Measurements from ENCODE around the gene PLA2G7. TPM values are rescaled to one million over a fixed set of nuclear protein-coding genes. Genes with fewer than 3 reads are reported as not detected.

PLA2G7 gene
- total and polyA plus RNA-seq, 9 donors, result 0.18 to 15.1 (median 1.6) TPM

GRCh38 chr6:46760925-46761324, 25.8 kb upstream of the PLA2G7 start:
- intact Hi-C loops (cut with DNase I), result no loop called here
- peaks cover 19% of the 10 kb centered on the region for H3K4me1 ChIP-seq (ENCODE audit: insufficient read depth)
- DNase-seq, result no peak
- no peaks in the 10 kb centered on the region for H3K27me3 ChIP-seq
- H3K27ac ChIP-seq, result no peak overlapping the region
- TF ChIP-seq EP300 (IDR thresholded peaks at IDR 0.05) (no peak), POLR2A (IDR thresholded peaks at IDR 0.05) (no peak)
- TF ChIP-seq, protein P1, sequence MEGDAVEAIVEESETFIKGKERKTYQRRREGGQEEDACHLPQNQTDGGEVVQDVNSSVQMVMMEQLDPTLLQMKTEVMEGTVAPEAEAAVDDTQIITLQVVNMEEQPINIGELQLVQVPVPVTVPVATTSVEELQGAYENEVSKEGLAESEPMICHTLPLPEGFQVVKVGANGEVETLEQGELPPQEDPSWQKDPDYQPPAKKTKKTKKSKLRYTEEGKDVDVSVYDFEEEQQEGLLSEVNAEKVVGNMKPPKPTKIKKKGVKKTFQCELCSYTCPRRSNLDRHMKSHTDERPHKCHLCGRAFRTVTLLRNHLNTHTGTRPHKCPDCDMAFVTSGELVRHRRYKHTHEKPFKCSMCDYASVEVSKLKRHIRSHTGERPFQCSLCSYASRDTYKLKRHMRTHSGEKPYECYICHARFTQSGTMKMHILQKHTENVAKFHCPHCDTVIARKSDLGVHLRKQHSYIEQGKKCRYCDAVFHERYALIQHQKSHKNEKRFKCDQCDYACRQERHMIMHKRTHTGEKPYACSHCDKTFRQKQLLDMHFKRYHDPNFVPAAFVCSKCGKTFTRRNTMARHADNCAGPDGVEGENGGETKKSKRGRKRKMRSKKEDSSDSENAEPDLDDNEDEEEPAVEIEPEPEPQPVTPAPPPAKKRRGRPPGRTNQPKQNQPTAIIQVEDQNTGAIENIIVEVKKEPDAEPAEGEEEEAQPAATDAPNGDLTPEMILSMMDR (IDR thresholded peaks at IDR 0.05), result no peak
- no peaks in the 10 kb centered on the region for H3K36me3 ChIP-seq
- 69 to 81% (median 77%) methylated on average over 3 of the region's 3 CpGs for WGBS, 3 donors
- H3K9me3 ChIP-seq, result no peaks in the 10 kb centered on the region
- no peak overlapping the region for H3K4me3 ChIP-seq

- Histone ChIP-seq H3K27me3 (no peaks in the 10 kb centered on the region), H3K27ac (no peak overlapping the region), H3K9me3 (no peaks in the 10 kb centered on the region), H3K36me3 (no peaks in the 10 kb centered on the region), H3K4me1 (ENCODE audit: insufficient read depth) (peaks cover 13% of the 10 kb centered on the region), H3K4me3 (no peak overlapping the region)
- TF ChIP-seq, protein P1 (IDR thresholded peaks at IDR 0.05), result no peak
- TF ChIP-seq EP300 (IDR thresholded peaks at IDR 0.05), result no peak
- TF ChIP-seq POLR2A (IDR thresholded peaks at IDR 0.05), result no peak
- WGBS, 3 donors, result 91 to 96% (median 94%) methylated on average over 4 of the region's 4 CpGs
- DNase-seq, result no peak
- intact Hi-C loops (cut with DNase I), result no loop called here
These were observed 24.0 kb upstream of the PLA2G7 start for GRCh38 chr6:46758960-46759753.

DNA sequence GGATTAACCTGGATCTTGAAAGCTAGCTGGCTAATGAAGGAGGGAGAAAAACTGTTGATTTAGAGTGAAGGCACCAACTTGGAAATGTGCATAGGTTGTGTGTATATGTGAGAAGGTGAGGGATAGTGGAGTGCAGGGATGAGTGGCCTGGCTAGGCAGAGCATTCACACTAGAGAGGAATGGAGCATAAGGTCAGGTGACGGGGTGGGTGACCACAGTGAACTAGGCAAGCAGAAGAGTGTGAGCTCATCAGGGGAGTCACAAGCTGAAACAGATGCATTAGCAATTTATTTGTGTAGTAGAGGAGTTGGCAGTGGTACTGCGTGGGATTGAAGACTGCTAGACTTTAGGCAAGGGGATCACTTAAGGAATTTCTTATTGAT, 22.0 kb upstream of the PLA2G7 start:
- TF ChIP-seq POLR2A (IDR thresholded peaks at IDR 0.05) (no peak), EP300 (IDR thresholded peaks at IDR 0.05) (no peak)
- TF ChIP-seq, protein P1 (IDR thresholded peaks at IDR 0.05), result no peak
- H3K27ac ChIP-seq, result peak overlapping the region in 1 of 2 donors; percentile 16
- peaks cover 9% of the 10 kb centered on the region for H3K4me1 ChIP-seq (ENCODE audit: insufficient read depth)
- H3K4me3 ChIP-seq, result no peak overlapping the region
- no peaks in the 10 kb centered on the region for H3K36me3 ChIP-seq
- 50 to 56% (median 52%) methylated on average over 2 of the region's 2 CpGs for WGBS, 3 donors
- intact Hi-C loops (cut with DNase I), result no loop called here
- DNase-seq, result peak in 1 of 5 donors; percentile 15
- no peaks in the 10 kb centered on the region for H3K27me3 ChIP-seq
- no peaks in the 10 kb centered on the region for H3K9me3 ChIP-seq

DNA sequence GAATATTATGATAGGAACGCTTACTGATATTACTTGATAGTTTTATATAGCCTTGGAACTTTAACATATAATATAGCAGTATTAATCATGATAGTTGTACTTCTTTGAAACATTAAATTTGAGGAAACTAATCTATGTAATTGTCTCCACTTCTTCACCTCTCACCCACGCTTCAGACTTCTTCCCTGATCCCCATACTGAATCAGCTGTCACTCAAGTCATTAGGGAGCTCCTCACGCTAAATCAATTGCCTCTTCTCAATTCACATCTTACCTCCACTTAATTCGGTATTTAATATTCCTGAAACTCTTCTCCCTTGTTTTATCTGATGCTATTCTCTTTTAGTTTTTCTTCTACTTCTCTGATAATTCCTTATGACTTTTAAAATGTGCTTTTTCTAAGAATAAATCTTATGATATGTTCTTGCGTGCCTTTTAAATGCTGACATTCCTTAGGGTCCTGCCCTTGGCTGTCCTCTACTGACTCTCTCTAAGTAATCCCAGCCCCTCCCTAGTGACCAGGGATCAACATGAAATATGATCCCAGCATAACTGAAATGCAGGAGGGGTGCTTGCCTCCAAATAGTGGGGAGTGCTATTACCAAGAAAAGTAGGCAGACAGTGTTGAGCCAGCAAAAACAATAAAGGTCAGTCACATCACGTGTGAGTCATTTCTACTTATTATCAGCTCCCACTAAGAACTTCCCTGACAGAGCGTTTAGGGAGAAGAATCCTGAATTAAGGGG, 21.5 kb upstream of the PLA2G7 start:
- Histone ChIP-seq H3K4me3 (no peak overlapping the region), H3K36me3 (no peaks in the 10 kb centered on the region), H3K27ac (peak overlapping the region in 1 of 2 donors; percentile 16), H3K27me3 (no peaks in the 10 kb centered on the region), H3K4me1 (ENCODE audit: insufficient read depth) (peaks cover 9% of the 10 kb centered on the region), H3K9me3 (no peaks in the 10 kb centered on the region)
- DNase-seq, result no peak
- TF ChIP-seq EP300 (IDR thresholded peaks at IDR 0.05) (no peak), POLR2A (IDR thresholded peaks at IDR 0.05) (no peak)
- TF ChIP-seq, protein P1 (IDR thresholded peaks at IDR 0.05), result no peak
- intact Hi-C loops (cut with DNase I), result no loop called here
- WGBS, 3 donors, result 44 to 49% (median 46%) methylated on average over 7 of the region's 7 CpGs

Measured in ovary (tissue), 9 donors.